PC-9 (cell line): ENCODE data around the gene KIF26B. TPM values are rescaled to one million over a fixed set of nuclear protein-coding genes. Genes with fewer than 3 reads are reported as not detected.

Experiments
- BruUV-seq: library from RNA; stranded (reverse); fragments of 400-500 nt; replicated peaks from 2 replicates; lab custom pipeline; 2021; lab: Mats Ljungman, UMichigan
- CTCF ChIA-PET: fragments of 300-600 bp; sonication (Branson Sonifier 250); formaldehyde crosslinking; loops from one replicate; lab custom pipeline; 2022; ENCODE audit warnings: antibody characterized with exemption; lab: Charles Lee
- POLR2A ChIA-PET: fragments of 300-600 bp; sonication (Branson Sonifier 250); formaldehyde crosslinking; loops from one replicate; lab custom pipeline; 2022; ENCODE audit warnings: antibody characterized with exemption; ENCODE audit not compliant: unreplicated experiment; lab: Charles Lee
- DNase-seq, 2 experiments: peaks; one replicate each; pipeline versions ENCODE4 v3.0.0 to v3.0.0-alpha.2; 2015 to 2022; ENCODE audit warnings: mixed read lengths in 1 of 2
- H2AFZ ChIP-seq: fragments of 200-600 bp; sonication (generic); 2 replicates; pipeline ENCODE4 v1.8.1; 2017; ENCODE audit warnings: antibody characterized with exemption
- H3F3A ChIP-seq: fragments of 200-600 bp; sonication (generic); 2 replicates; pipeline ENCODE4 v1.8.1; 2017; ENCODE audit warnings: antibody characterized with exemption, mild to moderate bottlenecking, low read depth; ENCODE audit not compliant: insufficient read depth
- H3K27ac ChIP-seq: fragments of 200-600 bp; sonication (generic); 2 replicates; pipeline ENCODE4 v1.6.1; 2016; ENCODE audit warnings: mixed run types
- H3K27me3 ChIP-seq: fragments of 200-600 bp; sonication (generic); 2 replicates; pipeline ENCODE4 v1.6.1; 2016; ENCODE audit warnings: low read depth, mixed run types; ENCODE audit not compliant: insufficient read depth
- H3K36me3 ChIP-seq: fragments of 200-600 bp; sonication (generic); 2 replicates; pipeline ENCODE4 v1.6.1; 2016; ENCODE audit warnings: low read depth, mixed run types
- H3K4me1 ChIP-seq: fragments of 200-600 bp; sonication (generic); replicated peaks from 2 replicates; pipeline ENCODE4 v1.6.1; 2016; ENCODE audit warnings: mixed run types; ENCODE audit not compliant: insufficient read depth
- H3K4me2 ChIP-seq: fragments of 200-600 bp; sonication (generic); 2 replicates; pipeline ENCODE4 v1.6.1; 2017; ENCODE audit warnings: mixed run types
- H3K4me3 ChIP-seq: fragments of 200-600 bp; sonication (generic); 2 replicates; pipeline ENCODE4 v1.6.1; 2016; ENCODE audit warnings: mixed run types
- H3K79me2 ChIP-seq: fragments of 200-600 bp; sonication (generic); 2 replicates; pipeline ENCODE4 v1.6.1; 2017; ENCODE audit warnings: low read depth, mixed run types
- H3K9me2 ChIP-seq: fragments of 200-600 bp; sonication (generic); 2 replicates; pipeline ENCODE4 v1.8.1; 2017; ENCODE audit warnings: mild to moderate bottlenecking; ENCODE audit not compliant: insufficient read depth
- H3K9me3 ChIP-seq: fragments of 200-600 bp; sonication (generic); 2 replicates; pipeline ENCODE4 v1.8.1; 2016; ENCODE audit warnings: low read depth; ENCODE audit not compliant: insufficient read depth
- H4K20me1 ChIP-seq: fragments of 200-600 bp; sonication (generic); 2 replicates; pipeline ENCODE4 v1.8.1; 2017; ENCODE audit not compliant: insufficient read depth
- CTCF ChIP-seq: fragments of 200-600 bp; sonication (generic); conservative IDR thresholded peaks from 2 replicates; pipeline ENCODE4 v1.6.1; 2017; ENCODE audit warnings: mixed run types, antibody characterized with exemption, mild to moderate bottlenecking, moderate library complexity
- EZH2 ChIP-seq: fragments of 200-600 bp; sonication (generic); IDR thresholded peaks from 2 replicates; pipeline ENCODE4 v1.8.0; 2017; ENCODE audit warnings: antibody characterized with exemption, low read depth
- intact Hi-C: fragments of 100-400 bp; cut with micrococcal nuclease; formaldehyde crosslinking; loops from one replicate; pipeline ENCODE4 v1.10.0; 2022; ENCODE audit not compliant: unreplicated experiment
- total RNA-seq: library from RNA; stranded (reverse); gene quantifications from 2 replicates; pipeline ENCODE4 v1.2.3, GENCODE V29; 2021

Gene KIF26B
- total RNA-seq, 1 experiment from 2014 or later: 0.11 TPM

GRCh38 chr1:245530937-245531336 lies 376.2 kb downstream of the KIF26B start:
- no peaks in the 10 kb centered on the region for H3K36me3 ChIP-seq
- no TSS peak for BruUV-seq
- H3K27me3 ChIP-seq: peaks cover 88% of the 10 kb centered on the region
- POLR2A ChIA-PET: interaction anchor here (0.6 kb wide), 1 partner anchor 609 kb away, joined by 3 read pairs; no protein-coding TSS in a partner anchor
- H3K4me3 ChIP-seq: no peak overlapping the region
- H3K79me2 ChIP-seq: no peaks in the 10 kb centered on the region
- no peak overlapping the region for H3K27ac ChIP-seq
- H3K9me3 ChIP-seq: no peaks in the 10 kb centered on the region
- TF ChIP-seq CTCF (no peak), EZH2 (no peak)
- intact Hi-C loops: no loop called here
- DNase-seq: no peak
- H3F3A ChIP-seq: no peaks in the 10 kb centered on the region
- no peak overlapping the region for H2AFZ ChIP-seq
- H4K20me1 ChIP-seq: no peaks in the 10 kb centered on the region
- no peak overlapping the region for H3K4me2 ChIP-seq
- H3K4me1 ChIP-seq: no peaks in the 10 kb centered on the region
- H3K9me2 ChIP-seq: no peaks in the 10 kb centered on the region
- CTCF ChIA-PET: no interaction called here

GRCh38 chr1:245537992-245538391 lies 383.2 kb downstream of the KIF26B start:
- Histone ChIP-seq H3K4me2 (no peak overlapping the region), H3K4me1 (no peaks in the 10 kb centered on the region), H3K9me2 (no peaks in the 10 kb centered on the region), H3K27me3 (peaks cover 83% of the 10 kb centered on the region), H3K27ac (no peak overlapping the region), H2AFZ (no peak overlapping the region), H4K20me1 (no peaks in the 10 kb centered on the region), H3K9me3 (no peaks in the 10 kb centered on the region), H3K79me2 (no peaks in the 10 kb centered on the region), H3K4me3 (no peak overlapping the region), H3K36me3 (no peaks in the 10 kb centered on the region), H3F3A (no peaks in the 10 kb centered on the region)
- DNase-seq: no peak
- ChIA-PET CTCF (no interaction called here), POLR2A (no interaction called here)
- BruUV-seq: no TSS peak
- TF ChIP-seq CTCF: no peak
- no peak for TF ChIP-seq EZH2
- intact Hi-C loops: no loop called here

- ChIA-PET CTCF (no interaction called here), POLR2A (no interaction called here)
- Histone ChIP-seq H3K9me3 (no peaks in the 10 kb centered on the region), H3K4me1 (no peaks in the 10 kb centered on the region), H3K27ac (no peak overlapping the region), H3K9me2 (no peaks in the 10 kb centered on the region), H4K20me1 (no peaks in the 10 kb centered on the region), H2AFZ (no peak overlapping the region), H3K4me3 (no peak overlapping the region), H3K4me2 (no peak overlapping the region), H3F3A (no peaks in the 10 kb centered on the region), H3K79me2 (no peaks in the 10 kb centered on the region), H3K36me3 (no peaks in the 10 kb centered on the region), H3K27me3 (peaks cover 80% of the 10 kb centered on the region)
- TF ChIP-seq EZH2 (no peak), CTCF (no peak)
- intact Hi-C loops: no loop called here
- no peak for DNase-seq
- no TSS peak for BruUV-seq
Observed at GRCh38 chr1:245538671-245539070, 383.9 kb downstream of the KIF26B start.
